Medulla oblongata (tissue), 1 donor: Measurements from ENCODE around the gene OR52B6.
"Not testable (repeated sequence)": the region's sequence is repeated elsewhere in the genome, so short reads cannot be mapped to it uniquely, and the experiment has no call there.

Experiments used
- DNase-seq: peaks from one replicate; pipeline ENCODE4 v3.0.0-alpha.2; 2015; ENCODE audit errors: extremely low spot score

The OR52B6 gene

DNA sequence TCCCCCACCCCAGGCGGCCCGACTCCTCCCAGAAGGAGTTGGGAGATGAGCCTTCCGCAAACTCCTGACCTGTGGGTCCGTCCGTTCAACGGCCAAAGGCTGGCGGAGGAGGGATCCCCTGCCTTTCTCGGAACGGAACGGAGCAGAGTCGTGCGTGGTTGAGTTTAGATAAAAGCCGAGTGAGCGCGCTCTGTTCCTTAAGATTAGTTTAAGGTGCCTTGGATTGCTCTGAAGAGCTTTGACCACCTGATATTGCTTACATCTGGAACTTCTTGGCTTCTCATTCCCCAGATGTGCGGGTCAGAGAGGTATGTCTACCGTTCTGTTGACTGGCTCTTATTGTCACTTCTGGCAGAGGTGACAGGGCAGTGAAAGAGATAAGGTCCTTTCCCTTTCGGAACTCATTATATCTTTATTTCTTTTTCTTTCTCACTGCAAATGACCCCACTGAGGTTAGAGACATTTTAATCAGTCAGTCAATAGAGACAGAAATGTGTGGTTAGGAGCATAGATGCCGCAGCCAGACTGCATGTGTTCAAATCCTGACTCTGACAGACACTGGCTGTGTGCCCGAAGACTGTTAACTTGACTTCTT is 16.0 kb downstream of the OR52B6 start, which contains the start of gene TRIM6:
Gene TRIM6, plus strand, starts transcription at position 31 of the 595 bp plus-strand sequence. Its CDS starts 261 bp downstream, at position 292.
- DNase-seq: peak; percentile 38

DNA sequence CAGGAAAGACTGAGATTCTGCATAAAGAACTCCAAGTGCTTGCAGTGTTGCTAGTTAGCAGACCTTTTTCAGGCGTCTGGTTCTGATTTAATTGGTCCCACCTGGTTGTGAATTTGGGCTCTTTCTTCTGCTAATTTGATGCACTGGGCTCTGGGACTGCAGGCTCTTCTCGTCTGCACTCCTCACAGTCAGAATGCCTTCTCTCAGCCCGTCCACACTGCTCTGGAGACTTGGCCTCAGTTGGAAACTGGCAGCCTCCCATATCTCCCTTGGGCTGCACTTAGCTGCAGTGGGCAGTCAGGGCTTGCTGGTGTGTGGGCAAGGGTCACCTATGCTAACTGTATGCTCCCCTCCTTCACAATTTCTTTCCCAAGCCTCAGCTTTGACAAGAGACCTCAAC is 17.3 kb downstream of the OR52B6 start:
- no peak for DNase-seq

DNA sequence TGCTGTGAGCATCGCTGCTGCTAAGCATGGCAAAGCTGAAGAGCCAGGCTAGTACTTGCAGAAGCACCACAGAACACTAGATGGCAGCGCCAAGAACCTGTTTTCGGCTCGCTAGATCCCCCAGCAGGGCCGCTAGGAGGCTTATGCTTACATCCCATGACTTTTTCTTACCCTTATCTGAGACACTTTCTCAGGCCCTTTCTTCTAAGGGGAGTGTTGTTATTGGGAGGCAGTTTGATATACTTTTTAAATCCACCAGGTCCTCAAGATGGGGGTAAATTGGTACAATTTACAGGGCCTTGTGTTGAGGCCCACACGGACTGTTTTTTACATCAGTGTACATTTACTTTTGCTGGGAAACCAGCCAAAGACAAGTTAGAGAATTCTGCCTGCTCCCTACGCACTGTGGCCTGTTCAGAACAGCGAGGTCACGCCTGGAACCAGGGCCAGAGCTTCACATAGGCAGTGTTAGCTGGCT is 19.7 kb downstream of the OR52B6 start:
- DNase-seq: peak; percentile 68

DNA sequence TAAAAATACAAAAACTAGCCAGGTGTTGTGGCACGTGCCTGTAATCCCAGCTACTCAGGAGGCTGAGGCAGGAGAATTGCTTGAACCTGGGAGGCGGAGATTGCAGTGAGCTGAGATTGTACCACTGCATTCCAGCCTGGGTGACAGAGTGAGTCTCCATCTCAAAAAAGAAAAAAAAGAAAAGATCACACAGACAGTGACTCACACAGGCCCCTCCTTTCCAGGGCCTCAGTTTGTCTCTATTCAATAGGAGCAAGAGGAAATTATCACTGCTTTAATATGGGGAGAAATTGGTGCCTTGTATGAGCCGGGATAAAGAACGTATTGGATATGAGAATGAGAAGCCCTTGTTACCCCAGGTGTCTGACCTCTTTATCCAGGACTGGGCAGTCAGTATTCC is 22.1 kb downstream of the OR52B6 start:
- DNase-seq: not testable (repeated sequence)

DNA sequence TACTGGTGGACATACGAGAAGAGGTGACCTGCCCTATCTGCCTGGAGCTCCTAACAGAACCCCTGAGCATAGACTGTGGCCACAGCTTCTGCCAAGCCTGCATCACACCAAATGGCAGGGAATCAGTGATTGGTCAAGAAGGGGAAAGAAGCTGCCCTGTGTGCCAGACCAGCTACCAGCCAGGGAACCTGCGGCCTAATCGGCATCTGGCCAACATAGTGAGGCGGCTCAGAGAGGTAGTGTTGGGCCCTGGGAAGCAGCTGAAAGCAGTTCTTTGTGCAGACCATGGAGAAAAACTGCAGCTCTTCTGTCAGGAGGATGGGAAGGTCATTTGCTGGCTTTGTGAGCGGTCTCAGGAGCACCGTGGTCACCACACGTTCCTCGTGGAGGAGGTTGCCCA is 22.6 kb downstream of the OR52B6 start:
- peak; percentile 21 for DNase-seq

DNA sequence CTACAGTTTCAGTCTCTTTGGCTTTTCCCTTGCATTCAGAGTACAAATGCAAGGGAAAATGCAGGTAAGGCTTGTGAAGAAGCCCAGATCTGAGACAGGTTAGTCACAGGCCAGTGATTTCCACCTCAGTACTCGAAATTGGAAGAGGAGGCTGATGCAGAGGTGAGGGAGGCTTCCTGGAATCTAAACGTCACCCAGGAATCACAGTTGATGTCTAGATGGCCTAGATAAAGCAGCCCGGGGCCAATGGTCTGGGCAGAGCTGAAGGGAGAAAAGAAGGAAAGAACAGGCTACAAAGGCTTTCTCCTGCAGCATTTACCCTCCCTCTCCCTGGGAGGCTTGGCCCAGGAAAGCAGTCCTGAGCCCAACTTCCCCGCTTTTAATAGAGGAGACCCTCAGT is 24.2 kb downstream of the OR52B6 start:
- no peak for DNase-seq

DNA sequence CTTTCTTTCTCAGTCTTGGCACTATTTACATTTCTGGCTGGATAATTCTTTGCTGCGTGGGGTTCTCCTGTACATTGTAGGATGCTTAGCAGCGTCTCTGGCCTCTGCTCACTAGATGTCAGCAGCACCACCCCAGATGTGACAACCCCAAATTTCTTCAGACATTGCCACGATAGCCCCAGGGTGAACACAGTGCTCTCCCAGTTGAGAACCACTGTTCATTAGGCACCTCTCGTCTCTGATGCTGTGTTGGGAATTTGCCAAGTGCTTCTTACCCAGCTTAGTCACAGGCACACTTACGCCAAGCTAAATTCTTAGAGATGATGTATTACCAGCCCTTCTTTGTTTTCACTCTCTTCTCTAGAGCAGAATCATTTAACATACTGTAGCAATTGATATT is 25.2 kb downstream of the OR52B6 start:
- no peak for DNase-seq

DNA sequence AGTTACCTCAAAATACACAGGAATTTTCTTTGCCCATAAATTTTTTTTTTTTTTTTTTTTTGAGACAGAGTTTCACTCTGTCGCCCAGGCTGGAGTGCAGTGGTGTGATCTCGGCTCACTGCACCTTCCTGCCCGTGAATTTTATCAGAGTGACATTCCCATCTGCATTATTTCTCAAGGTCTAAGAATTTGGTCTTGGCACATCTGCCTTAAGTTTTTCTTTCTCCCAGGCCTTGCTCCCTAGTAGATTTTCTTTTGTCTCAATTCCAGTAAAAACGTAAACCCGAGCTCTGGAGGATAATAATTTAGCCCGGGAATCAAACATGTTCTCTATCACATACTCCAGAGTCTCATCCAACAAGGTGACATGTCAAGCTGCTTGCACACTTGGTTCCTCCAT is 28.1 kb downstream of the OR52B6 start:
- DNase-seq: no peak

DNA sequence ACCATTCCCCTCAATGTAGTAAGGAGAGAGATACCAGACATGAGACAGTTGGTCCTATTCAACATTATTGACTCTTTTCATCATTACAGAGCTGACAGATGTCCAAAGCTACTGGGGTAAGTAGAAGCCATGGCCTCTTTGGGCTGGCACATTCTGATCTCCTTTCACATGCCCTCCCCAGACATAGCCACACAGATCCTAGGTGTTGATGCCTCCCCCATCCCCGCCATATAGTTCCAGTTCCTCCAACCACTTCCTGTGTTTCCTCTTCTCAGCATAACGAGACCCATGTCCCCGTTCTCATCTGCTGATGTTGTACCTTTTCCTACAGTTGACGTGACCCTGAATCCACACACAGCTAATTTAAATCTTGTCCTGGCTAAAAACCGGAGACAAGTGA is 29.8 kb downstream of the OR52B6 start:
- DNase-seq: no peak

DNA sequence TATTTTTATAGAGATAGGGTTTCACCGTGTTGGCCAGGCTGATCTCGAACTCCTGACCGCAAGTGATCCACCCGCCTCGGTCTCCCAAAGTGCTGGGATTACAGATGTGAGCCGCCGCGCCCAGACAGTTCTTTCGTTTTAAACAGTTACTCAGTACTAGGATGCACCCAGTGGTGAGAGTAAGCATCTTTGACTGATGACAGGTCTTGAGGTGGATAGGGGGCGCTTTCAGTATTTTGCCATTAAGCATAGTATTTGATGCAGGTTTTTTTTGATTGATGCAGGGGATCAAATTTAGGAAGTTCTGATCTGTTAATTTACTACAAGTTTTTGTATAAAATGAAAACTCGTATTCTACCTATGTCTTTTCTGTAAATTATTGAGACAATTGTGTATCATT is 30.9 kb downstream of the OR52B6 start:
- DNase-seq: no peak

DNA sequence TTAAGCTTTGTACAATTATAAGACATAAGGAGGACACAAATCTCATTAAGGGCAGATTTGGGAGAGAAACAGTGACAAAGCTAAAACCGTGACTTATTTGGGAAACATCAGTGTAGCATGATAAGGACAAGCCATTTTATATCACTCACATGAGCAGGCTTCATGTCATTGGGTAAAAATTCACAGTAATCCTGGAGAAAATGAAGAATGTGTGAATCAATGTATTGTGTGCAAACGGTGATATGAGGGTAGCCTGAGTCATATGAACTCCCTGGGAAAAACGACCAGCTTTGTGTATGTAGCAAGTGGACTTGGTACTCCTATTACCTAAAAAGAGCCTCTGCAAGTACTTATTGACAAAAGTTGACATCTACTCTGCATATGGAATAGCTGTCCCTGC is 38.1 kb downstream of the OR52B6 start:
- DNase-seq: no peak

DNA sequence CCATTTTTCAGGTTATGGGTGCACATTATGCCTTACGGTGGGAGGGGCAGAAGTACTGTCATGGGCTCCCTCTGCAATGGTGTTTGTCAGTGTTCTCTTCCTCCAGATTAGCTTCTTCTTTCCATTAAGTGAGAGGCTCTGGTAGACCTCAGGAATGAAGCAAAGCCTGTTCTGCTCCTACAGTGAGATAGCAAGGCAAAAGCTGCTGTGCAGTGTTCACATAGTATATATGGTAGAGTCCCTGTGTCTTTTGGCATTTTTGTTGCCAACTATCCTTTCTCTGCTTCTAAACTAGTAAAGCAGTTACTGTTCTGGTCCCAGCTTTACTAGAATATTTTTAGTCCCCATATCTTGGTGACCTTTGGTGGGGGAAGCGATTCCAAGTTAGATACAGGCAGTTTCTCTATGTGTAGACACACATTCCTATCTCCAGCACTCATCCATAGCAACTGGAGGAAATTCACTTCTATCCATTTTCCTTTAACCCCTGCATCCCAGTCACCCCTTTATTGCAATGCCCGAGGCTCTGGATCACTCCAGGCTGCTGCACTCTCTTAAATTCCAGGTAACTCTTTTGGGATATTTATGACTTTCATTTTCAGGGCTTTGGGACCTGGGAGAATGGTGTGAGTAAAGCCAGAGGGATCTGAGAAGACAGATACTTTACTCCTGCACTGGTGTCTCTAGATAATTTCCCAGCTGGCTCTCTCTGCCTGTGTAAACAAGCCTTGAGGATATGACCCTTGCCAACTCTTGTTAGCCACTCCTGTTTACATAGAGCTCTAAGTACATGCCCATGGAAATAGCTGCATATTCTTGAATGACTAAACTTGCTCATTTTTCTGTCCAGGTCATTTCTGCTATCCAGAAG is 40.2 kb downstream of the OR52B6 start:
- no peak for DNase-seq

DNA sequence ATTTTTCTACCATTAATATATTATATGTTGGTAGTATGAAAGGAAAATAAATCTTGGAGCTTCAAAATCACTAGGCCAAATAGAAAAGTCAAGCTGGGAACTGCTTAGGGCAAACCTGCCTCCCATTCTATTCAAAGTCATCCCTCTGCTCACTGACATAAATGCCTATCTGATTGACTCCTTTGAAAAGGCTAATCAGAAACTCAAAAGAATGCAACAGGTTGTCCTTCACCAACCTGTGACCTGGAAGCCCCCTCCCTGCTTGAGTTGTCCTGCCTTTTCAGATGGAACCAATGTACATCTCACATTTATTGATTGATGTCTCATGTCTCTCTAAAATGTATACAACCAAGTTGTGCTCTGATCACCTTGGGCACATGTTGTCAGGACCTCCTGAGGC is 40.9 kb downstream of the OR52B6 start:
- DNase-seq: no peak

DNA sequence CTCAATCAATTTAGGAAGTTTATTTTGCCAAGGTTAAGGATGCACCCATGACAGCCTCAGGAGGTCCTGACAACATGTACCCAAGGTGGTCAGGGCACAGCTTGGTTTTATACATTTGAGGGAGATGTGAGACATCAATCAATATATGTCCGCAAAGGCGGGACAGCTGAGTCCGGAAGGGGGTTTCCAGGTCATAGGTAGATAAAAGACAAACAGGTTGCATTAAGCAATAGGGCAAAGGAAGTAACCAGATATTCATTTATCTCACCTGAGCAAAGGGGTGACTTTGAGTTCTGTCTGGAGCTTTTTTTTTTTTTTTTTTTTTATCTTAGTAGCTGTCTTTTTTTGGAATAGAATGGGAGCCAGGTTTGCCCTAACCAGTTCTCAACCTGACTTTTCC is 42.1 kb downstream of the OR52B6 start:
- no peak for DNase-seq

DNA sequence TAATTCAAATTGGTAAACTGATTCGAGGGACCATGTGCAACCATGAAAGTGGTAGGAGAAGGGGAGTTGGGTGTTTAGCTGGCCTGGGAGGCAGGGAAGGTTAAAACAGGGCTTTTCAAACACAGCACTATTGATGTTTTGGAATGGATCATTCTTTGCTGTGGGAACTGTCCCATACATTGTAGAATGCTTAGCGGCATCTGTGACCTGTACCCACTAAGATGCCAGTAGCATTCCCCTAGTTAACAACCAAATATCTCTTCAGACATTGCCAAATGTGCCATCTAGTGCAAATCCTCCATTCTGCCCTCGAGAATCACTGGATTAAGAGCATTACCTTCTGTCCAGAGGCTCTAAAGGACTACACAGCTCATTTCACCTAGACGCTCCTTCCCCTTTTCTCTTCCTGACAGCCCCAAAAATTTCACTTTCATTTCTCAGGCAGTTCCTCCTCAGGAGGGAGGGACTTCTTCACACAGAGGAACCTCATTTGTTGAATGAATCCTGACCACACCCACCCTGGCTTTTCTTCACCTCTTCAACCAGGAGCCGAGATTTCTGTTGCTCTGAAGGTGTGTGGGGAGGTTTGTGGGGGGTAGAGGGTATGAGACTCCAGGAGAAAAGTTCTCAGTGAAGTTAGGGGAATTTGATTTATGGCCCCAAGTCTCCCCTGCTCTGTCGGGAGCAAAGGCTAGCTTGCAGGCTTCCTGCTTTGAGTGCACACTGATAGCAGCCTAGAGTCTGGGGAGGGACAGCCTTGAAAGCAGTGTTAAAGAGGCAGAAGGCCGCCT is 44.0 kb downstream of the OR52B6 start, which contains the start of gene TRIM34:
Gene TRIM34, plus strand, starts transcription at position 513 of the 791 bp plus-strand sequence. CDS start 7,331 bp downstream, outside the sequence.
- peak; percentile 89 for DNase-seq

DNA sequence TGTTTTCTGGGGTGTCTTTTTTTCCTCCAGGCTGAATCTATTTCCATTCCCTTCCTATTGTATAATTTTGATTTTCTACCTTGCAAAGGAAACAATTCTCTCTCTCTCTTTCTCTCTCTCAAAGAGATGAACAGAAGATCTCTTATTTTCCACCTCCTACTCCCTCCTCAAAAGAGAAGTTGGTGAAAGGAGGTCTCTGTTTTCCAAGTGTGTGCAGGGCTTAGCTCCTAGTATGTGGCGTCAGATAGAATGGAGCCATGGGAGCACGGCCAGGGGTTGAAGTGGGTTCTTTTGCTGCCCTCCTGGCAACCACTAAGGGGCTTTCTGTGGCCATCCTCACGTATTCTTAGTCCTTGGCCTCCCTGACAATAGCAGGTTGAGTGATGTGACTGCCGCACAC is 44.6 kb downstream of the OR52B6 start:
- DNase-seq: no peak

DNA sequence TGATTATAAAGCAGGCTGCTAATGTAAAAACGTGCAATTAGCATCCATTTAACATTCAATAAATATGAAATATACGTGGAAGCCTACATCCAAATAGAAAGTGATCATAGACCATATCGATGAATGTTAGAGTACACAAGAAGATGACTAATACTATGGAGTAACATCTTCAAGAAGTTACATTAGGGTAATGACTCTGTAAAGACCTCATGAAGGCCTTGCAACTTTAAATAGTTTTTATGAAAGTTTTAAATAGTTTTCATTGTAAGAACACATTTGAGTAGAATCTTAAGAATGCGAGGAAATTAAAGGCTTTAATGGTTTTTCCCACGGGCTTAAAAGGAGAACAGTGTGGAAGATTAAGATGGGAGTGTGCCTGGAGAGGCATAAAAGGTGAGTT is 45.5 kb downstream of the OR52B6 start:
- DNase-seq: no peak

DNA sequence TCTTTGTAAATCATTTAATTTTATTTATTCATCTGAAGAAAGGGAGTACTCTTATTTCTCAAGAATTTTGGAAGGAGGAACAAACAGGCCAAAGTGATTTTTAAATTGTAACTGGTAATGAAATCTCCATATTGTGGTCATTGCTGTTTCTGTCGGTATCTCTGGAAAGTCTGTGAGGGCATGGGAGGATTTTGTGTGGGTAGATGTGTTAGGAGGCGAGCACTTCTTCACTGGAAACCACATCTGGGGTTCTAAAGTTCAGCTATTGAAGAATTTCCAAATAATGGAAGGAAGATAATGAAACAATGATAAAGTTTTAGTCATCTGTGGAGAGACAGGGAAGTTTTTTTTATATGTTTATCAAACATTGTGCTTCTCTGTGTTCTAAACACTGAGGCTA is 50.7 kb downstream of the OR52B6 start:
- DNase-seq: no peak
